NOMO-1 treated with DMSO at 0.1 percent for 48 hours (cell line): Measurements from ENCODE around the gene ERCC6L.
"Not testable (repeated sequence)": the region's sequence is repeated elsewhere in the genome, so short reads cannot be mapped to it uniquely, and the experiment has no call there.

Source experiments
- DNase-seq: peaks from one replicate; lab custom pipeline; 2025; ENCODE audit not compliant: unreplicated experiment; lab: John Stamatoyannopoulos, UW

Gene ERCC6L

DNA sequence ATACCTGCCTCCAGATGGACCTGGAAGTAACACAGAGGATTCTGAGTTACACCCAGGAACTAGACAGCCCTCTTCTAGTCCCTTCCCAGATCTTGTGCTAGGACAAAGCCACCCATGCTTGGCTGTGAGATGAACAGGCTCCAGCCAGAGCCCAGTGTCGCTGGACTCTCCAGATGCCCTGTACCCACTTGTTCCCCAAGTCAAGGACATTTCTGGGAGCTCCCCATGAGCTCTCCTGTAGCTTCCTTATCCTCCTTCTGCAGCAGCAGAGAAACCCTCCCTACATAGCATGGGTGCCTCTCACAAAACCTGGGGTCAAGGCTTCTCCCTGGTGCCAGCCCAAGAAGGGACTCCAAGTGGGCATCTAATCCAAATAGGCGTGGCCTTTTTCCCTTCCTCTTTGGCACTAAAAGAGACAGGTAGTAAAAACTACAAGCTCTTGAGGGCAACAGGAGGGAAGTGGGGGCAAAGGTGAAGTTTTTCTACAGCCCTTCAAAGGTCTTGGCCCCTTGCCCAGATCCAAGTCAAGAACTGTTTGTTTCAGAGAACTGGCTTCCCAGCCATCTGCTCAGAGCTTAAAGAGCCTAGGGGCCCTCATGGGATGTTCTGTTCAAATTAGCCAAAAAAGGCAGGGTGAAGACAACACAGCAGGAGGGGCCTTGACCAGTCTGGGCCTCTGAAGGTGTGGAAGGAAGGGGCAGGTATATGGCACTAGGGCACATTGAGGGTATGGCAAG is 8.5 kb upstream of the ERCC6L start:
- no peak for DNase-seq

DNA sequence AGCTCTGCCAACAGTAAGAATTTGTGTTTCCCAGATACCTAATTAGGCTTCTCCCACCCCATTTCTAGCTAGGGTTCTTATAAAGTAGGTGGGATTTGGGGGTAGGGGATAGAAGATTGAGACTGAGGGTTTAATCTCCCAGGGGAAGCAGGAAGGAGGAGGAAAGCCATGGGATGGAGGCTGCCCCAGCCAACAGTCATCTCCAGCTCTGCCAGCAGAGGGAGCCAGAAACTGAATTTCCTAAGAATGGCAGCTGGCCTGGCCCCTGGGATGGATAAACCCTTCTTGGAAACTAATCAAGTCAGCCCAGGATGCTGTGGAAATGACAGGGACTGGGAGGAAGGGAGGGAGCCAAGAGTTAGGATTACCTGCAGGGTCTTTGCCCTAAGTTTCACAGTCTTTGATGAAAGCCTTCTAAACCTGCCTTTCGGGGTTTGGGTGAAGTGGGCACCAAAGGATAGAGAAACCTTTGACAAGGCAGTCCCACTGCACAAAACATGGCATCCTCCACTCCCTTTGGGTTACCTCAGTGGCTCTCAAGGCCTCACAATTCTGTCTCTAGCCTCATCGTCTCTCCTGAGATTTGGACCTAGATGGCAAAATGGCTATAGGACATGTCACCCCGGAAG is 6.7 kb upstream of the ERCC6L start:
- DNase-seq, result peak; percentile 5

GRCh38 chrX:72243472-72243871 is 4.6 kb upstream of the ERCC6L start:
- DNase-seq, result no peak

DNA sequence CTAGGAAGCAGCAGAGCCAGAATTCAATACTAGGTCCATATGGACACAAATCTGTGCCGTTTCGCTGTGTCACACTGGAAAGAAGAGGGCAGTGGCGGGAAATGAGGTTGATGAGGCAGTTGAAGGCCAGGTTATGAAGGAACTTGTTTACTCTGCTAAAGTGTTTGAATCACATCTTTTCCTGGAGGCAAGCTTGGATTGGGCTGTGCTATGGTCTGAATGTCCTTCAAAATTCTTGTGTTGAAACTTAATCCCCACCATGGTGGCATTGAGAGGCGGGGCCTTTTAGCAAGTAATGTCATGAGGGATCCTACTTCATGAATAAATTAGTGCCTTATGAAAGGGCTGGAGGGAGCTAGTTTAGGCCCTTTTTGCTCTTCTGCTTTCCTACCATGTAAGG is 2.1 kb upstream of the ERCC6L start:
- no peak for DNase-seq

DNA sequence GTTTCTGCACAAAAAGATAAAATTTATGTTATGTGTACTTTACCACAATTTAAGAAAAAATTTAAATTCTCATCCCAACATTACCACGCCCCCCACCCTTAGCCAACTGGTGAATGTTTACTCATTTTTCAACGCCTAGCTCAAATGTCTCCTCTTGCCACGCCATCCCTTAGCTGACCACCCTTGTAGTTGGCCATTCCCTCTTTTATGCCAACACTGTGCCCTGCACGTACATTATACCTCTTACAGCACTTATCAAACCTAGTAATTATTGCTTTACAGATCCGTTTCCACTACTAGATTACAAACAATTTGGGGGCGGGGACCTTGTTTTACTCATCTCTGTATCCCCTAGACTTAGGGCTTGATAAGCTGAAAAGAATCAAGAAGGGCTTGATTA is 644 bp downstream of the ERCC6L start:
- no peak for DNase-seq

DNA sequence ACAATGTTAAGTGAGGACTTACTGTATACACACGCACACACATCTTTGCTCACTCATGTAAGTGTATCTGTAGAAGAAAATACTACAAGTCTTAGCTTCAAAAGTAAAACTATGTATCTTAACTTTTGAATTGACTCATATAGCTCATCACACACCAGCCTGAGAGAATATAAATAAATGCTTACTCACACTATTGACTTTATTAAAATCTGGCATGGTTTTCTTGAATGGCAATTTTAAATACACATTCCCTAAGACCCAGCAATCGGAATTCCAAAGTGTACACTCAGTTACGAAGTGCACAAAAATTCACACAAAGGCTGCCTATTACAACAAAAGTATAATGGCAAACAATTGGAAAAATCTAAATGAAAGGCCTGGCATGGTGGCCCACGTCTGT is 2.0 kb downstream of the ERCC6L start:
- no peak for DNase-seq

- DNase-seq, result no peak
Observed at GRCh38 chrX:72230290-72230689, 8.5 kb downstream of the ERCC6L start.

GRCh38 chrX:72220375-72220774 is 18.5 kb downstream of the ERCC6L start:
- not testable (repeated sequence) for DNase-seq

DNA sequence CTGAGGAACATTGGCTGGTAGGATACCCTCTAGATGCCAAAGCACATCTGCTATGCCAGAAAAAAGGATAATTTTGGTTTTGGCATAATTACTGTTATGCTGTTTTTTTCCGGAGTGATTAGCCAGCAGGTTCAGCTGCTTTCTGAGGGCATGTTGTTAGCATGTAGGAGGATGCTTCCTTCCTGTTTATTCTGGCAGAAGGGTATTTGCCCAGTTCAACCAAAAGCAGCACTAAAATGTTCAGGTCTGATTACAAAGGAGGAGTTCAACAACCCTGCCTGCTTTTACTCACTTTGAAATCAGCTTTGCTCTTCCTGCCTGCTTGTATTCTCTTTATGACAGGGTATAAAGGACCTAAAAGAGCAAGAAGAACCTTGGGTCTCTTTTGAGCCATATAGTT is 21.9 kb downstream of the ERCC6L start:
- DNase-seq, result no peak

DNA sequence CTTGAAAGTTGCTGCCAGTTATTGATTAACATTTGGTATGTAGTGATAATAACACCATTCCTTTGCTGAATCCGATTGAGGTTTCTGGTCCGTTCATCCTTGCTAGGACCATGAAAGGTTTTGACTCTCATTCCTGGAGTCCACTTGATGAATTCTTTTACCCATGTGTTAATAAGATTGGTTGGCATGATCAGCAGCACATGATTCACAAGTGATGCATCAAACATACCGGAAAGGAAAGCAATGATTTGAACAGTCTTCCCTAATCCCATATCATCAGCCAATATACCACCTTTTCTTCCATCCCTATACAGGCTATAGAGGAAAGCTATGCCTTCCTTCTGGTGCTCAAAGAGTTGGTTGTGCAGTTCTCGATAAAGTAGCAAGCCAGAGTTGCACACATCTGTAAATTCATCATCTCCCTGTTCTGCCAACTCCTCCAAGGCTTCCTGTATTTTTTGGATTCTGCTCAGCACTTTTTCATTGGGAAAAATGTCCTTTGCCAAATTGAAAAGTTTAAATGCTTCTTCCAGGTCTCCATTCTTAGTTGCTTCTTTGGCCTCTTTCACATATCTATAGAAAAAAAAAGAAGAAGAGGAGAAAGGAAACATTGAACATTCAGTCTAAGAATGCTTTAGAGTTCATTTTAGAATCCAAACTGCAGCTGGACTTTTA is 30.6 kb downstream of the ERCC6L start:
- no peak for DNase-seq

GRCh38 chrX:72207366-72207765 is 31.5 kb downstream of the ERCC6L start:
- DNase-seq, result no peak

- DNase-seq, result no peak
Observed at GRCh38 chrX:72205706-72206105, 33.1 kb downstream of the ERCC6L start.

- no peak for DNase-seq
Observed at GRCh38 chrX:72203421-72203820, 35.4 kb downstream of the ERCC6L start.

DNA sequence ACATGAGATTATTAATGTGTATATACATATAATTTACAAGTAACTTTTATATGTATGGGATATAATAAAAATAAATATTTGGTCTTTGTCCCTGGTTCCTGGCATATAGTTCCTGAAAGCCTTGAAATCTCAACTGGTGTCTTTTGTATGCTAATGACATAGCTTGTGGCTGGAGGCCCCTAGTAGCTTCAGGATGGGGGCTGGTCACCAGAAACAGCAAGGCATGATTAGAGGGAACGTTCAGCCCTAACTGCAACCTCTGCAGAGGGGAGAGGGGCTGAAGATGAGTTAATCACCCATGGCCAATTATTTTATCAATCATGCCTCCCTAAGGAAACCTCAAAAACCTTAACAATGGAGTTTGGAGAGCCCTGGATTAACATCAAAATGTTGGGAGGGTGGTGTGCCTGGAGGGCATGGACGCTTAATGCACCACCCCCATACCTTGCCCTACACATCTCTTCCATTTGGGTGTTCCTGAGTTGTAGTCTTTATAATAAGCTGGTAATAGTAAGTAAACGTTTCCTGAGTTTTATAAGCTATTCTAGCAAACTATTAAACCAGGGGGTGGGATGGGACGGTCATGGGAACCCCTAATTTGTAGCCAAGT is 35.9 kb downstream of the ERCC6L start:
- DNase-seq, result no peak

DNA sequence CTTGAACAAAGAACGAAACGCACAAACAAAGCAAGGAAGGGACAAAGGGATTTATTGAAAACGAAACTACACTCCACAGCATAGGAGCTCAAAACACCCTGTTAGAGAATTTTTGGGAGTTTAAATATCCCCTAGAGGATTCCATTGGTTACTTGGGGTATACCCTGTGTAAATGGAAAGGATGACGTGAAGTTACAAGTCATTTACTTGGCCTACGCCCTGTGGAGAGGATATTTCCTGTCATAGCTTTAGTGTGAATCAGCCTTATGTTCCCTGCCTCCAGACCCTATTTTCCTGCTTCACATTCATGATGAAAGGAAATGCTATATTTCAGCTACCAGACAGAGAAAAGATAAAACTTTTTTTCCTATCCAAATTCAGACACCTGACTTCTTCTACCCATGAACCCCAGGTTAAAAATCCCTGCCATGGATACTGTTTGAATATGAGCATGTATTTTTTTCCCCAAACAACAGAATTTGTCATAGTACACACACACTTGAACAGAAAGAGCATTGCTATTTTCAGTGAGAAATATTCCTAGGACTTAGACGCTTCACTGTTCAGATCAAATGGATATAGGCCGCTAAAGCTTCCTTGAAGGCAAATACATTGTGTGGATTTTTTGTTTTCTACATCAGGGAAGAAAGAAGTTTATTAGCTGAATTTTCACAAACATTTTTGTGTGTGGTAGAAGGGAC is 36.8 kb downstream of the ERCC6L start:
- no peak for DNase-seq

DNA sequence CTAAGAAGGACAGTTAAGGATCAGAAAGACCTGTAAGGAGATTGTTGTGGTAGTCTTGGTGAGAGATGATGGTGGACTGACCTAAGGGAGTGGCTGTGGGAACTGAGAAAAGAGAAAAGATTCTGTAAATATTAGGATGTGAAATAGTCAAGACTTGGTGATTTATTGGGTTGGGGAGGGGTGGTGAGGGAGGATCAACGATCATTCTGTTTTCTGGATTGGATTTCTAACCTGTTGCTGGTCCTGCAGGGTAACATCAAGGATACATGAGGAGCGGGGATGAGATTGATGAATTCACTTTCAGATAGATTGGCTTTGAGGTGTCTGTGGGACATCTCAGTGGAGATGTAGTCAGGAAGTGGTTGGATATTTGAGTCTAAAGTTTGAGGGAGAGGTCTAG is 55.9 kb downstream of the ERCC6L start:
- DNase-seq, result no peak

- peak; percentile 87 for DNase-seq
Observed at GRCh38 chrX:72181178-72182125, 57.4 kb downstream of the ERCC6L start, which contains the start of gene PIN4. PIN4 (plus strand) TSS chrX:72181757; CDS start chrX:72181786, 29 bp downstream.

DNA sequence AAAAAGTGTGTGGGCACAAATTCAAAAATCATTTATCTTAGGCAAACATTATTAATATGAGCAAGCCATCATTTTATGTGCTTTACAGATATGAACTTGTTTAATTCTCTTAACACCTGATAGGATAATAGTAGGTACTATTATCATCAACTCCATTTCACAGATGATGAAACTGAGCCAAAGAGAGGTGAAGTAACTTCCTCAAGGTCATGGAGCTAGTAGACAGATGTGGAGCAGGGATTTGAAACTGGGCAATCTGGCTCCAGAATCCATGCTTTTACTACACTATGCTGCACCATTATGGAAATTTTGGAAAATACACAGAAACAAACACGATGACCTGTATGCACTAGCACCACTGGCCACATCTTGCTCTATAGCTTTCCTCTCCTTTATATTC is 58.3 kb downstream of the ERCC6L start:
- no peak for DNase-seq

DNA sequence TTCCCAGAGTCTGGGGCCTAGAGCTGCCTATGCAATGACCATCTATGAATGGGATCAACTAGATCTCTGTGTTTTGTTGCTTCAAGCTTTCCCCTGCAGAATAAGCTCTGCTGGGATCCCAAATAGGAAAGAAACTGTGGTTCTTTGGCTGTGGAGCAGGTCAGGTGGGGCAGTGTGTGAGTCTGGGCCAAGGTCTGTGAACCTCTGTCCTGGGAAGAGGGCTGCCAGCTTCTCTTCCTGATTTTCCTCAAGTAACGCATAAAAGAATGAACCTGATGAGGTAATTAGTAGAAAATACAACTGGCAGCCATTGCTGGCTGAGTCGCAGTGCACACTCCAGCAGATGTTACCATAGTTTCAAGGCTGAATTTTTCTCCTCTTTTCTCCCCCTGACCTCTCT is 61.8 kb downstream of the ERCC6L start:
- no peak for DNase-seq

DNA sequence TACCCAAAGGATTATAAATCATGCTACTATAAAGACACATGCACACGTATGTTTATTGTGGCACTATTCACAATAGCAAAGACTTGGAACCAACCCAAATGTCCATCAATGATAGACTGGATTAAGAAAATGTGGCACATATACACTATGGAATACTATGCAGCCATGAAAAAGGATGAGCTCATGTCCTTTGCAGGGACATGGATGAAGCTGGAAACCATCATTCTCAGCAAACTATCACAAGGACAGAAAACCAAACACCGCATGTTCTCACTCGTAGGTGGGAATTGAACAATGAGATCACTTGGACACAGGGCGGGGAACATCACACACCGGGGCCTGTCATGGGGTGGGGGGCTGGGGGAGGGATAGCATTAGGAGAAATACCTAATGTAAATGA is 62.5 kb downstream of the ERCC6L start:
- not testable (repeated sequence) for DNase-seq
